ENCODE measurements around the gene ACOT7. TPM values are rescaled to one million over a fixed set of nuclear protein-coding genes. Genes with fewer than 3 reads are reported as not detected.
A peak's percentile ranks its signal among the peaks of the same experiment; 100 is the strongest.

The ACOT7 gene
- total RNA-seq, 4 donors from 2014 or later = 5.6 to 55.0 (median 31.0) TPM

DNA sequence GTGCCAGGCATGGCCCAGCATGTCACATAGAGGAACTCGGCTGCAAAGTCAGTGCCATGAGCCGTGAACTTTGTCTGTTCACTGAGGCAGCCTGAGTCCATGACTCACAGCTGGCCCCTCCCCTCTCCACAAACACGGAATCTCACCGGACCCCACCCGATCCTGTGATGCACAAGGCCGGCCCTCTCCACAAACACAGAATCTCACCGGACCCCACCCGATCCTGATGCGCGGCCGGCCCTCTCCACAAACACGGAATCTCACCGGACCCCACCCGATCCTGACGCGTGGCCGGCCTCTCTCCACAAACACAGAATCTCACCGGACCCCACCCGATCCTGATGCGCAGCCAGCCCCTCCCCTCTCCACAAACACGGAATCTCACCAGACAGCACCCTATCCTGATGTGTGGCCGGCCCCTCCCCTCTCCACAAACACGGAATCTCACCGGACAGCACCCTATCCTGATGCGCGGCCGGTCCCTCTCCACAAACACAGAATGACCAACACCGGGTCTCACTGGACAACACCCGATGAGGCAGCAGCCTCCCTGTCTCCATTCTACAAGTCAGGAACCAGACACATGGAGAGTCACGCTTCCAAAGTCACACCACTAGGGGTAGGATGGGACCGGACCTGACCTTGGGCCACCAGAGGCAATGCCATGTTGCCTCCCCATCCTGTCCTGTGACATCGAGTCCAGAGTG lies 93.1 kb downstream of the ACOT7 start:
- H3K27ac ChIP-seq = peak overlapping the region; percentile 37 to 58 (median 50)

GRCh38 chr1:6299557-6300165 lies 93.9 kb downstream of the ACOT7 start:
- intact Hi-C loops (cut with DNase I; ENCODE audit: low total_unique reads) = no loop called here
- in situ Hi-C loops (cut with MboI; ENCODE audit: low pct_ligation_motif_present in 1 of 4, low pct_unique_long_range_greater_than_20kb in 1 of 4, low sequenced_read_pairs in 3 of 4) = no loop called here
- 93% methylated on average over 15 of the region's 15 CpGs; no CpG with 5 or more reads in 1 of the 2 donors for WGBS, 2 donors (ENCODE audit: low coverage in 1 of 2)

More for the DNA sequence above, 93.1 kb downstream of the ACOT7 start:
- Histone ChIP-seq H3K4me1 (peaks cover 0 to 7% (median 3%) of the 10 kb centered on the region in 4 donors), H3K9me3 (no peaks in the 10 kb centered on the region), H3K36me3 (no peaks in the 10 kb centered on the region), H3K4me3 (no peak overlapping the region), H3K27me3 (no peaks in the 10 kb centered on the region)
- 60 to 64% methylated on average over 2 to 32 of the region's 32 CpGs for WGBS, 2 donors (ENCODE audit: low coverage in 1 of 2)
- in situ Hi-C loops (cut with MboI; ENCODE audit: low pct_ligation_motif_present in 1 of 4, low pct_unique_long_range_greater_than_20kb in 1 of 4, low sequenced_read_pairs in 3 of 4) (no loop called here), intact Hi-C loops (cut with DNase I; ENCODE audit: low total_unique reads) (no loop called here)
- peak; percentile 75 for DNase-seq
- TF ChIP-seq, protein P1, sequence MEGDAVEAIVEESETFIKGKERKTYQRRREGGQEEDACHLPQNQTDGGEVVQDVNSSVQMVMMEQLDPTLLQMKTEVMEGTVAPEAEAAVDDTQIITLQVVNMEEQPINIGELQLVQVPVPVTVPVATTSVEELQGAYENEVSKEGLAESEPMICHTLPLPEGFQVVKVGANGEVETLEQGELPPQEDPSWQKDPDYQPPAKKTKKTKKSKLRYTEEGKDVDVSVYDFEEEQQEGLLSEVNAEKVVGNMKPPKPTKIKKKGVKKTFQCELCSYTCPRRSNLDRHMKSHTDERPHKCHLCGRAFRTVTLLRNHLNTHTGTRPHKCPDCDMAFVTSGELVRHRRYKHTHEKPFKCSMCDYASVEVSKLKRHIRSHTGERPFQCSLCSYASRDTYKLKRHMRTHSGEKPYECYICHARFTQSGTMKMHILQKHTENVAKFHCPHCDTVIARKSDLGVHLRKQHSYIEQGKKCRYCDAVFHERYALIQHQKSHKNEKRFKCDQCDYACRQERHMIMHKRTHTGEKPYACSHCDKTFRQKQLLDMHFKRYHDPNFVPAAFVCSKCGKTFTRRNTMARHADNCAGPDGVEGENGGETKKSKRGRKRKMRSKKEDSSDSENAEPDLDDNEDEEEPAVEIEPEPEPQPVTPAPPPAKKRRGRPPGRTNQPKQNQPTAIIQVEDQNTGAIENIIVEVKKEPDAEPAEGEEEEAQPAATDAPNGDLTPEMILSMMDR (IDR thresholded peaks at IDR 0.05) = peak in 1 of 5 experiments; percentile 37
- no peak for TF ChIP-seq POLR2A (IDR thresholded peaks at IDR 0.05)

GRCh38 chr1:6298940-6299465 lies 94.6 kb downstream of the ACOT7 start:
- no peak for DNase-seq
- Histone ChIP-seq H3K36me3 (no peaks in the 10 kb centered on the region), H3K9me3 (no peaks in the 10 kb centered on the region), H3K27me3 (no peaks in the 10 kb centered on the region), H3K4me3 (no peak overlapping the region), H3K4me1 (peaks cover 0 to 7% (median 3%) of the 10 kb centered on the region in 4 donors), H3K27ac (peak overlapping the region in 2 of 4 donors; percentile 30 to 58)
- WGBS, 2 donors (ENCODE audit: low coverage in 1 of 2) = 98% methylated on average over 8 of the region's 8 CpGs; no CpG with 5 or more reads in 1 of the 2 donors
- in situ Hi-C loops (cut with MboI; ENCODE audit: low pct_ligation_motif_present in 1 of 4, low pct_unique_long_range_greater_than_20kb in 1 of 4, low sequenced_read_pairs in 3 of 4) (no loop called here), intact Hi-C loops (cut with DNase I; ENCODE audit: low total_unique reads) (no loop called here)
- TF ChIP-seq POLR2AphosphoS5 (IDR thresholded peaks at IDR 0.05) (no peak), POLR2A (IDR thresholded peaks at IDR 0.05) (no peak), EP300 (IDR thresholded peaks at IDR 0.05; ENCODE audit: low read depth) (no peak)
- TF ChIP-seq, protein P1 (IDR thresholded peaks at IDR 0.05) = no peak

More at GRCh38 chr1:6299557-6300165, 93.9 kb downstream of the ACOT7 start:
- H3K36me3 ChIP-seq = no peaks in the 10 kb centered on the region
- H3K9me3 ChIP-seq = no peaks in the 10 kb centered on the region
- no peak overlapping the region for H3K4me3 ChIP-seq
- no peak for DNase-seq
- TF ChIP-seq EP300 (IDR thresholded peaks at IDR 0.05; ENCODE audit: low read depth) (no peak), POLR2A (IDR thresholded peaks at IDR 0.05) (no peak), POLR2AphosphoS5 (IDR thresholded peaks at IDR 0.05) (no peak)
- H3K27me3 ChIP-seq = no peaks in the 10 kb centered on the region
- peak overlapping the region; percentile 37 to 58 (median 47) for H3K27ac ChIP-seq
- peaks cover 0 to 7% (median 3%) of the 10 kb centered on the region in 4 donors for H3K4me1 ChIP-seq

GRCh38 chr1:6298530-6298929 lies 95.0 kb downstream of the ACOT7 start:
- in situ Hi-C loops (cut with MboI; ENCODE audit: low pct_ligation_motif_present in 1 of 4, low pct_unique_long_range_greater_than_20kb in 1 of 4, low sequenced_read_pairs in 3 of 4) = no loop called here
- 92% methylated on average over 8 of the region's 8 CpGs; no CpG with 5 or more reads in 1 of the 2 donors for WGBS, 2 donors (ENCODE audit: low coverage in 1 of 2)

More at GRCh38 chr1:6298530-6298929, 95.0 kb downstream of the ACOT7 start:
- no peaks in the 10 kb centered on the region for H3K36me3 ChIP-seq
- no peak overlapping the region for H3K4me3 ChIP-seq
- H3K9me3 ChIP-seq = no peaks in the 10 kb centered on the region
- H3K4me1 ChIP-seq = peaks cover 0 to 7% (median 3%) of the 10 kb centered on the region in 4 donors
- no peak overlapping the region for H3K27ac ChIP-seq
- TF ChIP-seq EP300 (IDR thresholded peaks at IDR 0.05; ENCODE audit: low read depth) (no peak), POLR2A (IDR thresholded peaks at IDR 0.05) (no peak), POLR2AphosphoS5 (IDR thresholded peaks at IDR 0.05) (no peak)
- TF ChIP-seq, protein P1 (IDR thresholded peaks at IDR 0.05) = no peak
- no peaks in the 10 kb centered on the region for H3K27me3 ChIP-seq
- intact Hi-C loops (cut with DNase I; ENCODE audit: low total_unique reads) = no loop called here
- no peak for DNase-seq

Data from transverse colon (tissue), 4 donors.